T-cell (primary cell): Measurements from ENCODE around the gene CYTH2. TPM values are rescaled to one million over a fixed set of nuclear protein-coding genes. Genes with fewer than 3 reads are reported as not detected.

Experiments used
- ATAC-seq, 4 experiments: fragments of 200-7000 bp in 3 of 4; fragments of 150-1000 bp in 1 of 4; cut with Tn5 transposase; replicated peaks in 1 of 4; 1 replicate in 3 of 4; 2 replicates in 1 of 4; pipeline ENCODE4 v1.10.0; 2021; ENCODE audit warnings: moderate library complexity in 3 of 4, mild to moderate bottlenecking in 2 of 4, moderate number of reproducible peaks in 1 of 4
- CTCF ChIA-PET, 2 donors: fragments of 300-600 bp; sonication (Branson Sonifier 250); formaldehyde crosslinking; loops; one replicate each; lab custom pipeline; 2022; ENCODE audit warnings: antibody characterized with exemption in 2 of 2; lab: Charles Lee
- POLR2A ChIA-PET, 2 donors: fragments of 300-600 bp; sonication (Branson Sonifier 250); formaldehyde crosslinking; loops; one replicate each; lab custom pipeline; 2022; ENCODE audit warnings: antibody characterized with exemption in 2 of 2; lab: Charles Lee
- DNase-seq, 35 experiments: peaks; one replicate each; pipeline versions ENCODE4 v3.0.0 to v3.0.0-alpha.2; 2013 to 2023
- H3K27ac ChIP-seq: one replicate; pipeline ENCODE4 v1.5.1; 2013; ENCODE audit warnings: low read length
- H3K27me3 ChIP-seq, 2 experiments: replicated peaks in 1 of 2; 1 replicate in 1 of 2; 2 replicates in 1 of 2; pipeline versions ENCODE4 v1.6.1 to v1.7.0; 2013; ENCODE audit warnings: low read length in 1 of 2, mixed read lengths in 1 of 2; ENCODE audit not compliant: control insufficient read depth in 2 of 2, insufficient read depth in 2 of 2; ENCODE audit errors: extremely low read depth in 1 of 2
- H3K36me3 ChIP-seq, 2 donors: 1 replicate in 1 of 2; 2 replicates in 1 of 2; pipeline versions ENCODE4 v1.6.1 to v1.7.0; 2013; ENCODE audit warnings: low read length in 1 of 2; ENCODE audit not compliant: control insufficient read depth in 2 of 2, insufficient read depth in 1 of 2; ENCODE audit errors: extremely low read depth in 1 of 2
- H3K4me1 ChIP-seq, 2 experiments: 1 replicate in 1 of 2; 2 replicates in 1 of 2; pipeline versions ENCODE4 v1.6.1 to v1.7.0; 2013; ENCODE audit warnings: low read length in 2 of 2, mixed read lengths in 1 of 2; ENCODE audit not compliant: insufficient read depth in 2 of 2, control insufficient read depth in 1 of 2; ENCODE audit errors: extremely low read depth in 1 of 2
- H3K4me3 ChIP-seq, 2 donors: 1 replicate in 1 of 2; 2 replicates in 1 of 2; pipeline versions ENCODE4 v1.5.1 to v1.7.0; 2013; ENCODE audit warnings: mild to moderate bottlenecking in 2 of 2, low read length in 1 of 2, moderate library complexity in 1 of 2; ENCODE audit not compliant: control insufficient read depth in 1 of 2; ENCODE audit errors: extremely low read depth in 1 of 2
- H3K9me3 ChIP-seq: 2 replicates; pipeline ENCODE4 v1.7.0; 2013
- H3K27ac Mint-ChIP-seq, 2 donors: one replicate each; pipeline ENCODE4 v1.8.0; 2020 to 2021; ENCODE audit warnings: mild to moderate bottlenecking in 2 of 2, mixed read lengths in 2 of 2
- H3K27me3 Mint-ChIP-seq, 2 donors: one replicate each; pipeline ENCODE4 v1.8.0; 2021 to 2022; ENCODE audit warnings: mixed read lengths in 2 of 2
- H3K36me3 Mint-ChIP-seq: one replicate; pipeline ENCODE4 v1.8.0; 2021; ENCODE audit warnings: mixed read lengths
- H3K4me1 Mint-ChIP-seq, 3 donors: one replicate each; pipeline ENCODE4 v1.8.0; 2020 to 2022; ENCODE audit warnings: mixed read lengths in 3 of 3, mild to moderate bottlenecking in 1 of 3
- H3K4me3 Mint-ChIP-seq, 3 donors: one replicate each; pipeline ENCODE4 v1.8.0; 2020 to 2022; ENCODE audit warnings: mild to moderate bottlenecking in 3 of 3, mixed read lengths in 3 of 3, moderate library complexity in 3 of 3
- H3K9me3 Mint-ChIP-seq, 3 donors: one replicate each; pipeline ENCODE4 v1.8.0; 2020 to 2022; ENCODE audit warnings: mixed read lengths in 3 of 3
- WGBS: methylation state at CpG from one replicate; pipeline ENCODE4 v1.1.5; 2013; ENCODE audit warnings: missing lambda C conversion rate; ENCODE audit not compliant: insufficient coverage; 5-methylcytosine and 5-hydroxymethylcytosine counted together
- total RNA-seq, 35 experiments: library from RNA in 6 of 35; stranded (reverse) in 6 of 35; fragments of 120-200 nt in 1 of 35; gene quantifications; one replicate each; pipeline versions ENCODE4 v1.2.1 to v1.2.4 and lab custom pipeline; 2013 to 2026

Gene CYTH2, protein sequence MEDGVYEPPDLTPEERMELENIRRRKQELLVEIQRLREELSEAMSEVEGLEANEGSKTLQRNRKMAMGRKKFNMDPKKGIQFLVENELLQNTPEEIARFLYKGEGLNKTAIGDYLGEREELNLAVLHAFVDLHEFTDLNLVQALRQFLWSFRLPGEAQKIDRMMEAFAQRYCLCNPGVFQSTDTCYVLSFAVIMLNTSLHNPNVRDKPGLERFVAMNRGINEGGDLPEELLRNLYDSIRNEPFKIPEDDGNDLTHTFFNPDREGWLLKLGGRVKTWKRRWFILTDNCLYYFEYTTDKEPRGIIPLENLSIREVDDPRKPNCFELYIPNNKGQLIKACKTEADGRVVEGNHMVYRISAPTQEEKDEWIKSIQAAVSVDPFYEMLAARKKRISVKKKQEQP
- 10 to 100 TPM; 37.8 to 81.5 (median 70.6) TPM for total RNA-seq
- 24.3 TPM for total RNA-seq (2013)
- total RNA-seq (lab: John Stamatoyannopoulos, UW), result 17.1 to 112 (median 52.9) reads per million in 29 experiments

DNA sequence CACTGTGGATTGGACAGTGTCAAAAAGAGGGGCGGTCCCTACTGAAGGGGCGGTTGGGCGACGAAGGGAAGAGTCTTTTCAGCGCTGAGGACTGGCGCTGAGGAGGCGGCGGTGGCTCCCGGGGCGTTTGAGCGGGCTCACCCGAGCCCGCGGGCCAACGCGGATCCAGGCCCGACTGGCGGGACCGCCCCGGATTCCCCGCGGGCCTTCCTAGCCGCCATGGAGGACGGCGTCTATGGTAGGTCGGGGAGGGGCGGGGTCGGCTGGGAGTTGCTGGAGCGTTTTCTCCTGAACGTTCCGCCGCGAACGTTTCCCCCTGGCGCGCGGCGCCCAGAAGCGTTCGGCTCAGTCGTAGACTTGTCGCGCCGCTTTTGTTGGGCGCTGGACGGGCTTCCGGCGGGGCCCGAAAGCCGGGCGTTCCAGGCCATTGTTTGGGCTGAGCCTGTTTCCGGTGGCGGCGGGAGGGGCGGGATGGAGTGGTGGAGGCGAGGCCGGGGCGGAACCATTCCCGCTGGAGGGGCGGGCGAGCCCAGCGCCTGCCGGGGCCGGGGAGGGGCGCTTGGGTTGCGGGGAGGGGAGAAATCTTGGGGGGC lies at the start of gene CYTH2:
TSS of gene CYTH2 (plus strand) at position 81 of the 593 bp plus-strand sequence. CDS start at position 220, 139 bp downstream.
- H3K36me3 ChIP-seq, result peaks cover 11 to 37% of the 10 kb centered on the region in 2 donors
- ChIA-PET POLR2A (no interaction called here), CTCF (interaction anchor here in 1 of 2 donors (0.6 kb wide), 1 partner anchor 143 kb away, joined by 4 read pairs; no protein-coding TSS in a partner anchor)
- 0% methylated on average over 54 of the region's 66 CpGs for WGBS
- Mint-ChIP-seq H3K27me3 (no peaks in the 10 kb centered on the region), H3K9me3 (no peaks in the 10 kb centered on the region), H3K4me3 (peak within 1 kb of the TSS; percentile 80 to 91 (median 87)), H3K36me3 (peaks cover 9% of the 10 kb centered on the region), H3K4me1 (peaks cover 22 to 31% (median 23%) of the 10 kb centered on the region in 3 donors), H3K27ac (peak within 1 kb of the TSS; percentile 92 to 93)
- H3K27me3 ChIP-seq, result peaks cover 0 to 3% of the 10 kb centered on the region in 2 experiments
- DNase-seq (peak in 20 of 35 experiments; percentile 32 to 73 (median 54)), ATAC-seq (peak; percentile 11 to 42 (median 32))
- H3K4me1 ChIP-seq, result peaks cover 0 to 27% of the 10 kb centered on the region in 2 experiments
- peak within 1 kb of the TSS; percentile 61 for H3K27ac ChIP-seq
- peak within 1 kb of the TSS; percentile 68 to 96 for H3K4me3 ChIP-seq
- no peaks in the 10 kb centered on the region for H3K9me3 ChIP-seq

- peaks cover 0 to 41% of the 10 kb centered on the region in 2 experiments for H3K27me3 ChIP-seq
- 94% methylated on average over 8 of the region's 16 CpGs for WGBS
- H3K27ac ChIP-seq, result no peak overlapping the region
- Mint-ChIP-seq H3K4me3 (no peak overlapping the region), H3K4me1 (peaks cover 8 to 14% (median 12%) of the 10 kb centered on the region in 3 donors), H3K9me3 (no peaks in the 10 kb centered on the region), H3K36me3 (no peaks in the 10 kb centered on the region), H3K27ac (no peak overlapping the region), H3K27me3 (peaks cover 13 to 17% of the 10 kb centered on the region in 2 donors)
- CTCF ChIA-PET, result no interaction called here
- H3K4me1 ChIP-seq, result peaks cover 0 to 12% of the 10 kb centered on the region in 2 experiments
- H3K36me3 ChIP-seq, result no peaks in the 10 kb centered on the region
- no peak for DNase-seq
- H3K4me3 ChIP-seq, result no peak overlapping the region
- POLR2A ChIA-PET, result no interaction called here
- ATAC-seq, result no peak
- no peaks in the 10 kb centered on the region for H3K9me3 ChIP-seq
These were observed 47.6 kb upstream of the CYTH2 start for GRCh38 chr19:48421548-48421947.

DNA sequence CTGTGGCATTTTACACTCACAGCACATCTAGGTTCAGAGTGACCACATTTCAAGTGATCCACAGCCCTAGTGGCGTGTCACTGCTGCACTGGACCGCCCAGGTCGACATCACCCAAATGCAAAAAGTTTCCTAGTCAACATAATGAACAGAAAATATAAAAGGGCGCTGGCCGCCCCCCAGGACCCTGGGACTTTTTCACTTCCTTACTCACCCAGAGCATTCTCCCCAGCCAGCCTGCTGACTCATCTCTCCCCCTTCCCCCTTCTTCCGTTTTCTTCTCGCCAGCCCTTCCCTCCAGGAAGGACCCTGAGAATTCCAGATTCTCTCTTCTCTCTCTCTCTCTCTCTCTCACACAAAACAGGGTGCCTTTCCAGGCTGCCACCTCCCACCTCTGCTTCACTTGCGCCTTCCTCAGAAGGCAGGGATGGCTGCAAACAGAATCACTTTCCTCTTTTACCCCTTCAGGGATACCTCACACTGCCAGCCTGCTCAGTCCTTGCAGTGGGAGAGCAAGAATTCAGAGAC lies 44.4 kb upstream of the CYTH2 start:
- Histone ChIP-seq H3K9me3 (no peaks in the 10 kb centered on the region), H3K36me3 (no peaks in the 10 kb centered on the region), H3K27ac (no peak overlapping the region), H3K4me1 (no peaks in the 10 kb centered on the region), H3K27me3 (peaks cover 0 to 15% of the 10 kb centered on the region in 2 experiments), H3K4me3 (no peak overlapping the region)
- Mint-ChIP-seq H3K9me3 (no peaks in the 10 kb centered on the region), H3K27ac (no peak overlapping the region), H3K4me3 (no peak overlapping the region), H3K36me3 (no peaks in the 10 kb centered on the region), H3K4me1 (peaks cover 0 to 5% (median 2%) of the 10 kb centered on the region in 3 donors), H3K27me3 (peaks cover 9% of the 10 kb centered on the region in 2 donors)
- ATAC-seq (no peak), DNase-seq (no peak)
- ChIA-PET POLR2A (no interaction called here), CTCF (no interaction called here)
- 13% methylated on average over 8 of the region's 8 CpGs for WGBS

- Mint-ChIP-seq H3K4me3 (no peak overlapping the region), H3K9me3 (no peaks in the 10 kb centered on the region), H3K36me3 (no peaks in the 10 kb centered on the region), H3K4me1 (peaks cover 0 to 5% (median 2%) of the 10 kb centered on the region in 3 donors), H3K27ac (no peak overlapping the region), H3K27me3 (peaks cover 3 to 6% of the 10 kb centered on the region in 2 donors)
- Histone ChIP-seq H3K4me3 (no peak overlapping the region), H3K4me1 (no peaks in the 10 kb centered on the region), H3K9me3 (no peaks in the 10 kb centered on the region), H3K27me3 (peaks cover 0 to 6% of the 10 kb centered on the region in 2 experiments), H3K36me3 (no peaks in the 10 kb centered on the region), H3K27ac (no peak overlapping the region)
- WGBS, result no CpG with 5 or more reads among the region's 1 CpG
- ATAC-seq, result no peak
- POLR2A ChIA-PET, result no interaction called here
- DNase-seq, result no peak
- CTCF ChIA-PET, result no interaction called here
These were observed 40.5 kb upstream of the CYTH2 start for GRCh38 chr19:48428670-48429069.

DNA sequence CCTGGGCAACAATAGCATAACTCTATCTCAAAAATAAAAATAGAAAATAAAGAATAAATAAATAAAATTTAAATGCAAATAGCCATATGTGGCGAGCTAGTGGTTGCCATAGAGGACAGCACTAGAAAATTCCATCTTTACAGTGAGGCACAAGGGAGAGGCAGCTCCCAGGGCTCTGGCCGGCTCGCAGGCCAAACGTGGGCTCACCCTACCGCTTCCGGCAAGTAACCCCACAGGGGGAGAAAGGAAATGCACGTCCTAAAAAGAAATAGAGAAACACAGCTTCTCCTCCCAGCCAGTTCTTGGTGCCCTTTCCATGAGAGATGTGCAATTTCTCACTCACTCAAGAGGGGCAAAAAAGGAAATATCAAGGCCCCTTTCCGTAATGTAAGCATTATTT lies 35.8 kb upstream of the CYTH2 start:
- no peaks in the 10 kb centered on the region for H3K36me3 ChIP-seq
- no peaks in the 10 kb centered on the region for H3K9me3 Mint-ChIP-seq
- peaks cover 16 to 22% of the 10 kb centered on the region in 2 donors for H3K27me3 Mint-ChIP-seq
- ATAC-seq (no peak), DNase-seq (no peak)
- no peaks in the 10 kb centered on the region for H3K9me3 ChIP-seq
- H3K27ac Mint-ChIP-seq, result no peak overlapping the region
- H3K4me1 Mint-ChIP-seq, result no peaks in the 10 kb centered on the region
- CTCF ChIA-PET, result no interaction called here
- no peaks in the 10 kb centered on the region for H3K4me1 ChIP-seq
- H3K27me3 ChIP-seq, result peaks cover 2 to 21% of the 10 kb centered on the region in 2 experiments
- H3K27ac ChIP-seq, result no peak overlapping the region
- no peaks in the 10 kb centered on the region for H3K36me3 Mint-ChIP-seq
- no peak overlapping the region for H3K4me3 ChIP-seq
- 76% methylated on average over 3 of the region's 8 CpGs for WGBS
- POLR2A ChIA-PET, result no interaction called here
- no peak overlapping the region for H3K4me3 Mint-ChIP-seq

DNA sequence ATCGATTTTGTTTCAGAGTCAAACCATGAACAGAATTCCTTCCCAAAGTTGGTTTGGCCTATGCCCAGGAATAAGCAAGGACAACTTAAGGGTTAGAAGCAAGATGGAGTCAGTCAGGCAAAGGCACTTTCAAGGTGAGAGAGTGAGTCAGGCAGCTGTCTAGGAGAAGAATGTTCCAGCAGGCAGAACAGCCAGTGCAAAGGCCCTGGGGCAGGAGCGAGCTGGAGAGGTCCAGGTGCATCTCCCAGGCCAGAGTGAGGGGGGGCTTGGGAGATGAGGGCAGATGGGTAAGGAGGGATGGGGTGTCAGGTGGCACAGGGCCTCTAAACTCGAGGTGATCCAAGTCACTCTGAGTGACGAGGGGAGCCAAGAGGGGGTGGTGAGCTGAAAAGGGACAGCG lies 32.6 kb upstream of the CYTH2 start:
- ATAC-seq, result no peak
- Mint-ChIP-seq H3K27me3 (peaks cover 19 to 27% of the 10 kb centered on the region in 2 donors), H3K27ac (no peak overlapping the region), H3K36me3 (no peaks in the 10 kb centered on the region), H3K4me1 (peaks cover 0 to 2% (median 0%) of the 10 kb centered on the region in 3 donors), H3K4me3 (no peak overlapping the region), H3K9me3 (no peaks in the 10 kb centered on the region)
- WGBS, result 88% methylated on average over 2 of the region's 5 CpGs
- DNase-seq, result no peak
- Histone ChIP-seq H3K27me3 (peaks cover 2 to 42% of the 10 kb centered on the region in 2 experiments), H3K4me1 (no peaks in the 10 kb centered on the region), H3K27ac (no peak overlapping the region), H3K4me3 (no peak overlapping the region), H3K9me3 (no peaks in the 10 kb centered on the region), H3K36me3 (no peaks in the 10 kb centered on the region)
- POLR2A ChIA-PET, result no interaction called here
- CTCF ChIA-PET, result no interaction called here
